Activated CD4-positive, alpha-beta T cell treated with anti-CD3 and anti-CD28 coated beads, Interleukin-2, amount 10 ng/mL, durations not matched to agents 7 days and 5 days (primary cell): ENCODE data around the gene MED14. TPM values are rescaled to one million over a fixed set of nuclear protein-coding genes. Genes with fewer than 3 reads are reported as not detected.
"Not testable (repeated sequence)": the region's sequence is repeated elsewhere in the genome, so short reads cannot be mapped to it uniquely, and the experiment has no call there.

Experiments used
- CTCF ChIA-PET: fragments of 350-600 bp; sonication (Branson Sonifier 250); formaldehyde crosslinking; loops from one replicate; lab custom pipeline; 2021; ENCODE audit warnings: antibody characterized with exemption; lab: Charles Lee
- POLR2A ChIA-PET: fragments of 350-600 bp; sonication (Branson Sonifier 250); formaldehyde crosslinking; loops from one replicate; lab custom pipeline; 2021; ENCODE audit warnings: antibody characterized with exemption; lab: Charles Lee
- DNase-seq: peaks from one replicate; pipeline ENCODE4 v3.0.0-alpha.2; 2020
- H3K27ac Mint-ChIP-seq: one replicate; pipeline ENCODE4 v1.8.0; 2021; ENCODE audit warnings: mild to moderate bottlenecking, moderate library complexity, mixed read lengths
- H3K27me3 Mint-ChIP-seq: one replicate; pipeline ENCODE4 v1.8.0; 2021; ENCODE audit warnings: mixed read lengths
- H3K36me3 Mint-ChIP-seq: one replicate; pipeline ENCODE4 v1.8.0; 2021; ENCODE audit warnings: low read depth, mixed read lengths
- H3K4me1 Mint-ChIP-seq: one replicate; pipeline ENCODE4 v1.8.0; 2021; ENCODE audit warnings: mixed read lengths
- H3K4me3 Mint-ChIP-seq: one replicate; pipeline ENCODE4 v1.8.0; 2021; ENCODE audit warnings: mild to moderate bottlenecking, moderate library complexity, mixed read lengths
- H3K9me3 Mint-ChIP-seq: one replicate; pipeline ENCODE4 v1.8.0; 2021; ENCODE audit warnings: mixed read lengths
- total RNA-seq, 2 experiments: library from RNA; stranded (reverse); gene quantifications; one replicate each; pipeline ENCODE4 v1.2.3, GENCODE V29; 2021

The MED14 gene
- total RNA-seq, 2 experiments from 2014 or later: 41.7 to 55.8 TPM

DNA sequence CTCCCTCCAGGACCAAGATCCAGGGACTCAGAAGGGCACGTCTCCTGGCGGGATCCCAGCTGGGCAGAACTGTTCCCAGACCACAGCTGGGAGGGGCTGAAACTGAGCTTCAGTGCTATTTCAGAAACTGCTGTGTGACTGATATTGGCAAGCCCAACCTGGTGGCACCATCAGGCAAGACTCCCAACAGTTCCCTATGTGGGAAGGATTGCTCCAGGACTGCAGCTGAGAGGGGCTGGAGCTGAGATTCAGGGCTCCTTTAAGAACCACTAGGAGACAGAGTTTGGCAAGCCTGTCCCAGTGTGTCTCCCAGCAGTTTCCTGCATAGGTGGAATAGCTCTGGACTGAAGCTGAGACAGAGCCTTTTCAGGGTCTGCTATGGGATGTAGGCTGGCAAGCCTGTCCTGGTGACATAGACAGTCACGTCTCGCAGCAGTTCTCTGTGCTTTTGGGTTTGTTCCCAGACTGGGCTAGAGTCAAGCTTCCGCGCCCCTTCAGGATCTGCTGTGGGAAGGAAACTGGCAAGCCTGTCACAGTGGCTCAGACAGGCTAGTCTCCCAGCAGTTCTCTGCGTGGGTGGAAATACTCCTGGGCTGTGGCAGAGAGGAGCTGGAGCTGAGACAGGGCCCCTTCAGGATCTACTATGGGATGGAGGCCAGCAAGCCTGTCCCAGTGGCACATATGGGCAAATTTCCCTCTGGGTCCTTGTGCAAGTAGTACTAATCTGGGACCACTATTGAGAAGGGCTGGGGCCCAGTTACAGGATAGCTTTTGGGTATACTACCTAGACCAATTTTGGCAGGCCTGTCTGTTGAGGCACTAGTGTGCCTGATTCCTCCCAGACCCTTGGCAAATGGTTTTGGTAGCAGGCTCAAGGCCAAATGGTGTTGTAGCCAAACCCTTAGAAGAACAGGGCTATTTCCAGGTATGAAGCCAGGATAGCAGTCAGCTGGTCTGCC, 20.2 kb upstream of the MED14 start:
- ChIA-PET POLR2A (no interaction called here), CTCF (no interaction called here)
- no peak overlapping the region for H3K27ac Mint-ChIP-seq
- H3K36me3 Mint-ChIP-seq: no peaks in the 10 kb centered on the region
- H3K27me3 Mint-ChIP-seq: no peaks in the 10 kb centered on the region
- H3K4me1 Mint-ChIP-seq: peaks cover 1% of the 10 kb centered on the region
- no peak for DNase-seq
- no peak overlapping the region for H3K4me3 Mint-ChIP-seq
- H3K9me3 Mint-ChIP-seq: peaks cover 2% of the 10 kb centered on the region

DNA sequence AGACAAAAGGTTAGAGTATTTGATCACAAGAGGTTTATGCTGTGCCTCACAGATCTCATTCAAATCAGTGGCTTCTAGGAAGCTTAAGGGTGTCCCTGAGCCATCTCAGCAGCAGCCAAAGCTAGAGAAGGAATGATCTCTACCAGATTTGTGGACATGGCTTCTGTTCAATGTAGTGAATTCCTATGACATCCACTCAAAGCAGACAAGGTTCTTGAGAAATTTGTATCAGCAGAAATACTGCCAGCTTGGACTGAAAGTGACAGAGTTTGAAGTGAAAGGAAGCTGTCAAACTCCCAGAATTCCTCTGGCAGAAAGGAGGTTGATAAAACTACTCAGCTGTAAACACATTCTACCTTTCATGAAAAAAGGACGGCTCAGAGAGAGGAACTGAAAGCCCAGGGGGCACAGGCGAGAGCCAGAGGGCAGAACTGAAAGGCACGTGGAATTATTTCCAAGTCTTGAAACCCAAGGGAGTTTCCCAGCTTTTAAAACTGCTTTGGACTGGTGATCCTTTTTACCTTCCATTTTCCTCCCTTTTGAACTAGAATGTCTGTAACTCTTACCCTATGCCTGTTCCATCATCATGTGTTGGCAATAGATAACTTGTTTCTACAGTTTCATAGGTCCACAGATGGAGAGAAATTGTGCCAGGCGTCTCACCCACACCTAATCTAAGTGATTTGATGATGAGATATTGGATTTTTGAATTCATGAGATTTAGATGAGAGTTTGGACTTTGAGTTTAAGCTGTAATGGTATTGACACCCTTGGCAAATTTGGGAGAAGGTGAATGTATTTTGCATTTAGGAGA, 14.5 kb upstream of the MED14 start:
- Mint-ChIP-seq H3K36me3 (no peaks in the 10 kb centered on the region), H3K27me3 (no peaks in the 10 kb centered on the region), H3K27ac (peak overlapping the region; percentile 71), H3K4me3 (no peak overlapping the region), H3K9me3 (peaks cover 8% of the 10 kb centered on the region), H3K4me1 (peaks cover 16% of the 10 kb centered on the region)
- no peak for DNase-seq
- CTCF ChIA-PET: no interaction called here
- POLR2A ChIA-PET: interaction anchor here (0.6 kb wide), 1 partner anchor 1548 kb away, joined by 3 read pairs; no protein-coding TSS in a partner anchor

DNA sequence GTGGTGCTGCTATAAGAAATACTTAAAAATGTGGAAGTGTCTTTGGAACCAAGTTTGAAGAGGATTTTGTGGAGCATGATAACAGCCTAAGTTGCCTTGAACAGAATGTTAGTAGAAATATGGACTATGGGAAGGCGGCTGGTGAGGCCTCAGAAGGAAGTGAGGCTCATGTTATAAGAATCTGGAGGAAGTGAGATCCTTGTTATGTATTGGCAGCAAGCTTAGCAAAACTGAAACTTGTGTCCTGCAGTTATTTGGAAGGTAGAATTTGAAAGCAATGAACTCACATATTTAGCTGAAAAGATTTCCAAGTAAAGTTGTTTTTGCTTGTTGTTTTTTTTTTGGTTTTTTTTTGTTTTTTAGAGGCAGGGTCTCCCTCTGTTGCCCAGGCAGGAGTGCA, 13.6 kb upstream of the MED14 start:
- Mint-ChIP-seq H3K36me3 (no peaks in the 10 kb centered on the region), H3K9me3 (peaks cover 8% of the 10 kb centered on the region), H3K4me1 (peaks cover 16% of the 10 kb centered on the region), H3K4me3 (no peak overlapping the region), H3K27me3 (no peaks in the 10 kb centered on the region), H3K27ac (no peak overlapping the region)
- CTCF ChIA-PET: interaction anchor here (0.6 kb wide), 1 partner anchor 33 kb away, joined by 3 read pairs; no protein-coding TSS in a partner anchor
- DNase-seq: no peak
- POLR2A ChIA-PET: no interaction called here

DNA sequence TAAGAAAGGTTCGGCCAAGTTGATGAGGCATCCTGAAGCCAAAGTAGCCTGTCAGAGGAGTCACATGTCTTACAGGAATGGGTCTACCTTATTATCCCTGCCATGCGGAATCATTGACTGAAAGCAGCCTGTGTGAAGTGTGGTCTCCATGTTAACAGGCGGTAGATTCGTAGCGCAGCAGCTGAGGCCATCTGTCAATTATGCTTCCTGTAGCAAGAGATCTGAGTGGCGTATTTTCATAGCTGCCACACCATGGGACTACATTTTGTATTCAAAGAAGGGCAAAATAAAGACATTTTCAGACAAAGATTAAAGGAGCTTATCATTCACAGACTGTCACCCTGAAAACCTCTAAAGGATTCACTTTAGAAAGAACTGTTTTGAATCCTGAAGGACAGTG, 11.2 kb upstream of the MED14 start:
- ChIA-PET POLR2A (no interaction called here), CTCF (no interaction called here)
- DNase-seq: no peak
- Mint-ChIP-seq H3K27me3 (no peaks in the 10 kb centered on the region), H3K9me3 (peaks cover 8% of the 10 kb centered on the region), H3K27ac (no peak overlapping the region), H3K4me3 (no peak overlapping the region), H3K4me1 (peaks cover 16% of the 10 kb centered on the region), H3K36me3 (no peaks in the 10 kb centered on the region)

DNA sequence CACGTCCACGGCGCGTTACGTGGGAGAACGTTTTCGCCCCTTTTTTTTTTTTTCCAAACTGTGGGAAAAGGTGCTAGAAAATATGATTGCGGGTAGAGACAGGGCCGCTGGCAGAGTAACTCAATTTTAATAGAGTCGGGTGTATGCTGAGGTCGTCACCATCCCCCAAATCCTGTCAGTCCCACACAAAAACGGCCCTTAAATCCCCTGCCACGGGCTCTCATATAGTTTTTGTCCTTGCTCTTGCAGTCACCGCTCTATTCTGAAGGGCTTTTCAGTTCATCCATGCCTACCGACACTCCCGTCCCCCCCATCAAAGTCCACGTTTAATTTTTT, 796 bp upstream of the MED14 start:
- Mint-ChIP-seq H3K36me3 (peaks cover 12% of the 10 kb centered on the region), H3K9me3 (no peaks in the 10 kb centered on the region), H3K27me3 (no peaks in the 10 kb centered on the region), H3K27ac (peak overlapping the region; percentile 97), H3K4me1 (peaks cover 28% of the 10 kb centered on the region), H3K4me3 (peak overlapping the region; percentile 85)
- DNase-seq: no peak
- ChIA-PET CTCF (no interaction called here), POLR2A (no interaction called here)

DNA sequence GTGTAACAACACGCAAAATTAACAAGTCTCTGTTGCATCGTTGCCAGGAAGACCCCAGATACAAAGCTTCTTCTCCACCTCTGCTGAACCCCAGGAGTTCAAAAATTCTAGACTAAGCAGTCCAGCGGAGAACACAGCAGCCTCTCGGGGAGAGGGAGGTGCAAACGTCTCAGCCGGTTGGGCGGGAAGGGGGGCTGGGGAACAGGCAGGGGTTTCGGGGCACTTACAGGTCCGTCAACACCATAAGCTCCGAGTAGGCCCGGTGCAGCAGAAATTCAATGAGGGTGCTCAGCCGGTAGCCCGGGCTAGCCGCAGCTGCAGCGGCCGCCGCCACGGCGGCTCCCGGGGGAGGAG, 394 bp downstream of the MED14 start:
- peak; percentile 33 for DNase-seq
- POLR2A ChIA-PET: no interaction called here
- Mint-ChIP-seq H3K4me3 (peak overlapping the region; percentile 83), H3K27me3 (no peaks in the 10 kb centered on the region), H3K27ac (peak overlapping the region; percentile 91), H3K36me3 (peaks cover 12% of the 10 kb centered on the region), H3K9me3 (no peaks in the 10 kb centered on the region), H3K4me1 (peaks cover 40% of the 10 kb centered on the region)
- CTCF ChIA-PET: interaction anchor here (0.8 to 1.3 kb wide), 3 partner anchors 8 to 83 kb away, joined by 3 to 4 read pairs (median 4); no protein-coding TSS in a partner anchor

DNA sequence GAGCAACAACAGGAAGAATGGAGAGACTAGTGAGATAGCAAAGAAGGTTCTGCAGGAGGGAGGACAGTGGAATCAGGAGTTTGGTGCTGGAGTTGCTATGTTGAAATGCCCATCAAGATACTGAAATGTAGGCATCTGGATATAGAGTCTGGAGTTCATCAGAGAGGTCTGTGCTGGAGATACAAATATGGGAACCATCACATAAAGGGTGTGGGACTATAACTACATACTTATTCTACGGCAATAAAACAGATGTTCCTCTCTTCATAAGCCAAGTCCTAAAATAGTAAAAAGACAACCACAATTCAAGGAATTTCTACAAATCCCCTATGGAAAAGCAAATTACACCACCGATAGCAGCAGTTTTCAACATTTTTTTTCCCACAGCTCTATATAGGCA, 1.6 kb downstream of the MED14 start:
- DNase-seq: no peak
- CTCF ChIA-PET: no interaction called here
- H3K27ac Mint-ChIP-seq: peak overlapping the region; percentile 33
- no peaks in the 10 kb centered on the region for H3K27me3 Mint-ChIP-seq
- H3K4me1 Mint-ChIP-seq: peaks cover 48% of the 10 kb centered on the region
- POLR2A ChIA-PET: no interaction called here
- H3K9me3 Mint-ChIP-seq: no peaks in the 10 kb centered on the region
- H3K4me3 Mint-ChIP-seq: peak overlapping the region; percentile 83
- H3K36me3 Mint-ChIP-seq: peaks cover 17% of the 10 kb centered on the region

DNA sequence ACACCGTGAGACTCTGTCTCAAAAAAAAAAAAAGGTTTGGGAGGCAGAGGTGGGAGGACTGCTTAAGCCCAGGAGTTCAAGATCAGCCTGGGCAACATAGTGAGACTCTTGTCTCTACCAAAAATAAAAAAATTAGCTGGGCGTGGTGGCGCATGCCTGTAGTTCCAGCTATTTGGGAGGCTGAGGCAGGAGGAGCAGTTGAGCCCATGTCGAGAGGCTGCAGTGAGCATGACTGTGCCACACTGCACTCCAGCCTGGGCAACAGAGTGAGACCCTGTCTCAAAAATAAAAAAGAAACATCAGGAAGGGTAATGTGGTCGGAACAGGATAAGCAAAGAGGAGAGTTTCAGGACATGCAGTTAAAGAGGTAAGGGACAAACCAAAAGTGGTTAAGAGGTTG, 2.8 kb downstream of the MED14 start:
- CTCF ChIA-PET, H3K27me3 Mint-ChIP-seq, H3K9me3 Mint-ChIP-seq, POLR2A ChIA-PET, H3K4me3 Mint-ChIP-seq, DNase-seq, H3K27ac Mint-ChIP-seq: not testable (repeated sequence)
- Mint-ChIP-seq H3K36me3 (peaks cover 25% of the 10 kb centered on the region), H3K4me1 (peaks cover 54% of the 10 kb centered on the region)

DNA sequence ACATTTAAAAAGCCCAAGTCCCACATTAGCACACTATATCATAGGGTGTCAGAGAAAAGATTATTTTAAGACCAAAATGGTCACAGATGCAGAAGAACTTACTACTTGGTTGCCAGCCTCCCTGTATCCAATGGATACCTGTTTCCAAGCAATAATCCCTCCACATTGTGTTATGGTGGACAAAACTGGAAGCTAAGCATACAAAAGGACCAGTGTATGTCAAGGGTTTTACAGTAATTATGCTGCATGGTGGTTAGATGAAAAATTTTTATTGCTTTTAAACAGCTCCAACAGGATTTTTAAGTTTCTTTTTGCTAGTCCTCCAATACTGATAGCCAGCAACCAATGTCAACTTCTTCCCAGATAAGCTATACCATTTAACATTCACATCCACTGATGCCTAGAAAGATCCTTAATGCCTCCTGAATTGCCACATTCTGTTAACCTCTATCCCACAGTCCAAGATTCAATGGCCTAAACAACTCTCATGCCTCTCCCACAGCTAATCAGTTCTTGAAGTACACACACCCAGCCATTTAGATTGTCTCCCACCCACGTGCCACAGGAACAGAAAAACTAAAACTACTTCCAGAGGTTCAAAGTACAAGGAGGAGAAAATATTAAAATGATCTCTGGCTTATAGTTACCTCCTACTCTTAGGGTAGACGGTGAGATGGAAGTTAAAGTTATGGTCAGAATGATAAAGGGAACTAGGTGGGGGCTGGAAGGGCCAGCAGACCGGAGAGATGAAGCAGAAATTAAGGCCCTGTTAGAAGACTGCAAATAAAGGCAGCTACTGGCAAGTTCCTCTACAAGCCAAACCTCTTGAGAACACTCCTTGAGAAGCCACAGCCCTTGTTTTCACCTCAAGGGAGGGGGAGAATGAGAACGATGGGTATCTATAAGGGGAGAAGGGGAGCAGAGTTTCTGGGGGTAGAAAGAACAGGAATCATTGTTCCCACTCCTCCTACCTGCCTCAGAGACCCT, 5.5 kb downstream of the MED14 start:
- Mint-ChIP-seq H3K4me1 (peaks cover 60% of the 10 kb centered on the region), H3K27ac (peak overlapping the region; percentile 26)
- CTCF ChIA-PET: interaction anchor here (0.6 to 1.8 kb wide), 4 partner anchors 10 to 593 kb away, joined by 3 to 8 read pairs (median 4); no protein-coding TSS in a partner anchor

DNA sequence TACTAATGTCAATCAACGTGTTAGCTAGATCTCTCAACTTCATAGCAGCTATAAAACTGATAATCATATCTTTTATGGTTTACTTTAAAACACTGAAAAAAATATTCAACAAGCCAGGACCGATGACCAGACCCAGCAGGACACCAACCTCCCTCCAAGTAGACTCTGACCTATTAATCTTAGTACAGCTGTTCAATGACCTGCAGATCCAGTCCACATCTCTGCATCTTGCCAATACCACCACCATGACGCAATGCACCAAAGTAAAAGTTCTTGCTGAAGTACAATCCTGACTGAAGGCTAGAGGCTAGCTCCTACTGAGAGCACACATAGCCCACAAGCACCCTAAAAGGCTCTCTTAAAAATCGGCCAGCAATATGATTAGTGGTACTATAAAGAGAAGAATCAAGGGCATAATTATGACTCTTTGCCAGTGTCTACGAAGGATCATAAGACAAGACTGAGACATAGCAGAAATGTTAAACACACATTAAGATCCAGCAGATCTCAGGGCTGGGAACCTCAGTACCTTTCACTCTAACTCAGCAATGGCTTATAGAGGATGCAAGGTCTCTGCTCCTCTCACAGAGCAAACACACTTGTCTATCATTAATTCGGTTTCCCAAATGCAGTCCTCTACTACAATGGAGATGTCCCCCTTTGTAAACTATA, 7.6 kb downstream of the MED14 start:
- Mint-ChIP-seq H3K27me3 (no peaks in the 10 kb centered on the region), H3K27ac (no peak overlapping the region), H3K4me3 (no peak overlapping the region), H3K4me1 (peaks cover 60% of the 10 kb centered on the region), H3K9me3 (no peaks in the 10 kb centered on the region), H3K36me3 (peaks cover 48% of the 10 kb centered on the region)
- ChIA-PET CTCF (interaction anchor here (1.3 to 1.5 kb wide), 2 partner anchors 41 to 76 kb away, joined by 3 to 4 read pairs; no protein-coding TSS in a partner anchor), POLR2A (no interaction called here)
- no peak for DNase-seq

More for the DNA sequence above, 5.5 kb downstream of the MED14 start:
- Mint-ChIP-seq H3K4me3 (no peak overlapping the region), H3K9me3 (no peaks in the 10 kb centered on the region), H3K27me3 (no peaks in the 10 kb centered on the region), H3K36me3 (peaks cover 39% of the 10 kb centered on the region)
- no peak for DNase-seq
- POLR2A ChIA-PET: no interaction called here

DNA sequence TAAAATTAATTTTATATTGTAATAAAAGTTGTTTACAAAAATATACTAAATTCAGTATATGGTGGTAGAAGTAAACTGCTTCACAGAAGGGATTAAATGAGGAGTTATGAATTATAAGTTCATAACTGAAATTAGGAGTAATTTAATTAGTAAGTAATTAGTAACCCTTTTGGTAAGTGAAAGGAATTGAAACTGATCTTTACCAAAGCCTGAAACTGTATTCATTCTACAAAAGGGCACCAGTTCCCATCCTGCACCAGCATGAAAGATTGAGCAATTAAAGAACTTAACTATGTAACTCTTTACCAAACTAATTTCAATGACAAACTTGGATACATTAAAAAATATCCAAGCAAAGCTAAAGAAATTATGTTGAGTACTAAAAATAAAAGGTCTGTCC, 8.2 kb downstream of the MED14 start:
- POLR2A ChIA-PET: no interaction called here
- Mint-ChIP-seq H3K36me3 (peaks cover 52% of the 10 kb centered on the region), H3K4me1 (peaks cover 62% of the 10 kb centered on the region), H3K9me3 (no peaks in the 10 kb centered on the region), H3K27ac (no peak overlapping the region), H3K4me3 (no peak overlapping the region), H3K27me3 (no peaks in the 10 kb centered on the region)
- CTCF ChIA-PET: interaction anchor here (1.3 to 1.5 kb wide), 2 partner anchors 40 to 76 kb away, joined by 3 to 4 read pairs; no protein-coding TSS in a partner anchor
- DNase-seq: no peak
